Stimulated activated CD8-positive, alpha-beta memory T cell treated with anti-CD3 and anti-CD28 coated beads, Interleukin-7, amount 100 ng/mL, for 24 hours (primary cell): ENCODE data around the gene GPATCH8.
A peak's percentile ranks its signal among the peaks of the same experiment; 100 is the strongest.
"Not testable (repeated sequence)": the region's sequence is repeated elsewhere in the genome, so short reads cannot be mapped to it uniquely, and the experiment has no call there.

Experiments used
- DNase-seq: peaks from one replicate; pipeline ENCODE4 v3.0.0-alpha.2; 2020; ENCODE audit warnings: low read depth

The GPATCH8 gene

DNA sequence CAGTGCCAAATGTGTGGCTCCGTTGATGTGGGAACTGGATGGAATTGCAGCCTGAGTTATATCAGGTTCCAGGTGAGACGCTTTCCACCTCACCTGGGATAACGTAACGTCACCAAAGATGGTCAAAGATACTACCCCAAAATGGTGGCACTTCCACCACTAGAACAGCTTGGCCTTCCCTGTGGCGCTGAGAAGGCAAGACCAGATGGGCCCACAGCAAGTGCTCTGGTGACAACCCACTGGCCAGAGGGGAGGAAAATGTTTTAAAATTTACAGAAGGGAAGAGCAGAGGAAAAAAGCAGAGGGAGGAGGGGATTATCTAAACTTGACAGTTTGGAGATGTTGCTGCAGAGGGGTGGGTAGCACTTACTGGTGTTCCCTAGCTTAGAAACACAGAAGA lies 106.3 kb downstream of the GPATCH8 start:
- DNase-seq = no peak

GRCh38 chr17:44394833-44395232 lies 108.4 kb downstream of the GPATCH8 start:
- DNase-seq = no peak

- DNase-seq = not testable (repeated sequence)
Observed at GRCh38 chr17:44394112-44394511, 109.1 kb downstream of the GPATCH8 start.

- DNase-seq = no peak
Observed at GRCh38 chr17:44390250-44390870, 112.8 kb downstream of the GPATCH8 start.

DNA sequence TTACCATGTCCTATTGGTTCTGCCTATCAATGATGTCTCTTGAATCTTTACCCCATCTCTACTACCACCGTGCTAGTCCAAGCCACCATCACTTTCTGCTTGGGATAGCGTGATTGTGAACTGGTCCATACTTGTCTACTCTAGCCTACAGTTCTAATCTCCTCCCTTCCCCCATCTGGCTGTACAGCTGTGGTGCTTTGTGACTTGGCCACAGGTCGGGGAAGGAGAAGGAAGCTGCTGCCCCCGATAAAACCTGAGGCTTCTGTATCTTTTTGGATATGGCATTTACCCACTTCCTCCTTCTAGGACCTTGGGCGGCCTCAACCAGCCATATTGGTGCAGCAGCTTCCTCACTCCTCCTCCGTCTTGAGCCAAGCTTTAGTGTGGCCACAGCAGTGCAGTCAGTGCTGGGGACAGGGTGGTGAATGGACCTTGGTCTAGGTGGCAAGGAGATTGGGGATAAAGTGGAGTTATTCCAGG lies 113.4 kb downstream of the GPATCH8 start:
- no peak for DNase-seq

GRCh38 chr17:44389281-44389680 lies 113.9 kb downstream of the GPATCH8 start, which contains the start of gene ITGA2B:
ITGA2B (minus strand) TSS chr17:44389649; CDS start chr17:44389473, 176 bp downstream.
- no peak for DNase-seq

DNA sequence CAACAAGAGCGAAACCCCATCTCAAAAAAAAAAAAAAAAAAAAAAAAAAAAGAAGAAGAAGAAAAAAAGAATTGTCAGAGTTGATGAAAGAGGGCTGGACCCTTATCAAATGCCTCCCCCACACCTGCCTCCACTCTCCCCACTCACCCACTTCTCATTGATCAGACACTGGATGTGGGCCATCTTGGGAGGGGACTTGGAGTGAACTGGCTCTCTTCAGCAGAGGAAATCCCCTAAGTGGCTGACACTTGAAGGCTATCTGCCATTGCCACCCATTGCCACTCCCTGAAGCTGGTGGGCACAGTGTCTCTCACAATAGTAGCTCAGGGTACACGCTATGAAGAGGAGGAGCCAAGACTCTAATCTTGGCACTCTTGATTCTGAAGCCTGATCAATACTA lies 115.4 kb downstream of the GPATCH8 start:
- DNase-seq = no peak

GRCh38 chr17:44386182-44386525 lies 117.1 kb downstream of the GPATCH8 start:
- no peak for DNase-seq

DNA sequence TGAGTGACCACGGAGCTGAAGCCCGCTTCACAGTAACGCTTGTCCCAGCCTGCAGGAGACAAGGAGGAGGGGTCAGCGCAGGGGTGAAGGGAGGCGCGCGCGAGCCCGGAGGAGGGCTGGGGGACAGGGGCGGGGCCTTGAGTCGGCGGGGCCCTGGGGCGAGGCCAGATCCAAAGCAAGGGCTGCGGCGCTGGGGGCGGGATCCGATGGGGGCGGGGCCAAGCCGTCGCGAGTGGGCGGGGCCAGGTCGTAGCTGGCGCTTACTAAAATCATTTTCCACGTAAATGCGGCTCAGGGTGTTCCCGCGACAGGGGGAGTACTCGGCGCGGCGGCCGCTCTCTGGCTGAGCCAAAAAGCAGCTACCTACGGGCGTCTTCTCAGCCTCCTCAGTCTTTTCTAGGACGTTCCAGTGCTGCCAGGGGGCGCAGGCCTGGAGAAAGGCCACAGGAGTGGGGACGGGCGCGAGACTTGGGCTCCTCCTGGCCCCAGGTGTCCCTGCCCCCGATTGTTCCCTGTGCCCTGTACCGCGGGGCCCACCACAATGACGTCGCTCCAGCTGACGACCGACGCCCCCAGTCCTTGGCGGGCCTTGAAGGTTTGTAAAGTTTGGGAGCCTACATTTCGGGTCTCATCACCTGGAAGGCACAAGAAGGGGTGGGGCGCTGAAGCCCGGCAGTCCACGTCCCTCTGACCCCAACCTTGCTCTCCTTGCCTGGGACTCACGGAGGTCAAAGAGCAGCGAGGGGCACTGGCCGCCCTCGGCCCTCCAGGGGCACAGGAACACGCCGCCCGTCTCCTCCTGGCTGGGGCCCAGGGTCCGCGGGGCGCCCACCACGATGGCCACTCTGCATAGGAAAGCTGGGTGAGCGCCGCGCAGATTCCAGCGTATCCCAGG lies 117.7 kb downstream of the GPATCH8 start:
- peak; percentile 84 for DNase-seq

- DNase-seq = no peak
Observed at GRCh38 chr17:44384823-44385286, 118.4 kb downstream of the GPATCH8 start.

DNA sequence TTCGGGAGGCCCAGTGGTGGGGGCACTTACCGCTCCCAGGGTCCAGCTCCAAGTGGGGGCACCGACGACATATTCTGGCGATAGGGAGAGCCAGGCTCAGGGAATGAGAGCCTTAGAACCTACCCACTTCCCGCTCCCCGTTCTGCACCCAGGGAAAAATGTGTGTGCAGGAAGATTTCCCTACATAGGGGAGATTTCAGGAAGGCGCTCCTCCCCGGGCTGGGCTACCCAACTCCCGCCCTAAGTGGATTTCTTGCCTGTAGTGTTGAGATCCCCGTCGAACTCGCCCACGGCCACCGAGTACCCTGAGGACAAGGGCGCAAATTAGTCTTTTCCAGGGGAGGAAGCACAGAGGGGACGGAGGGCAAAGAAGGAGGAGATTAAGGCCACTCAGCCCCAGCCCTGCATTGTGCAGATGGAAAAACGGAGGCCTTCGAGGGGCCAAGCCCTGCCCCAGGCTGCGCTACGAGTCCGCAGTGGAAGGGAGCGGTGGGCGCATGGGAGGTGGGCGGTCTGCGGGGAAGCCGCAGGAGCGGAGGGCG lies 118.9 kb downstream of the GPATCH8 start:
- DNase-seq = no peak

- DNase-seq = no peak
Observed at GRCh38 chr17:44383861-44384260, 119.3 kb downstream of the GPATCH8 start.

- DNase-seq = no peak
Observed at GRCh38 chr17:44383363-44383762, 119.8 kb downstream of the GPATCH8 start.

GRCh38 chr17:44382917-44383316 lies 120.3 kb downstream of the GPATCH8 start:
- DNase-seq = no peak

DNA sequence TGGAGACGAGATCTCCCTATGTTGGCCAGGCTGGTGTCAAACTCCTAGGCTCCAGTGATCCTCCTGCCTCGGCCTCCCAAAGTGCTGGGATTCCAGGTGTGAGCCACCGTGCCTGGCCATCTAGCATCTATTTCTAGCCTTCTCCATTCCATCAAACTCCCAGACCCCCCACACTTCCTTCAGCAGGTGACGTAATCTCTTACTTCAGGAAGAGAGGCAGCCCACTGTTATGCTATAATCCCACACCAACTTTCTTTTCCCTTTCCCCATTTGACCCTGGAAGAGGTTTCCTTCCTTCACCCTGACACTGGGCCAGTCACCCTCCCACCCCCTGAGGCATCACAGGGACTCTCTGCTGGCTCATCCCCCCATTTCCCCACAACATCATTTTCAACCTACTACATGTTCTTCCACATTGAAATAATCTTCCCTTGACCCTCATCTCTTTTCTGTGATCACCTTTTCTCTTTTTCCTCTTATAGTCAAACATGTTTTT lies 121.3 kb downstream of the GPATCH8 start:
- no peak for DNase-seq

GRCh38 chr17:44380767-44381166 lies 122.4 kb downstream of the GPATCH8 start:
- DNase-seq = no peak

- DNase-seq = no peak
Observed at GRCh38 chr17:44379887-44380286, 123.3 kb downstream of the GPATCH8 start.

DNA sequence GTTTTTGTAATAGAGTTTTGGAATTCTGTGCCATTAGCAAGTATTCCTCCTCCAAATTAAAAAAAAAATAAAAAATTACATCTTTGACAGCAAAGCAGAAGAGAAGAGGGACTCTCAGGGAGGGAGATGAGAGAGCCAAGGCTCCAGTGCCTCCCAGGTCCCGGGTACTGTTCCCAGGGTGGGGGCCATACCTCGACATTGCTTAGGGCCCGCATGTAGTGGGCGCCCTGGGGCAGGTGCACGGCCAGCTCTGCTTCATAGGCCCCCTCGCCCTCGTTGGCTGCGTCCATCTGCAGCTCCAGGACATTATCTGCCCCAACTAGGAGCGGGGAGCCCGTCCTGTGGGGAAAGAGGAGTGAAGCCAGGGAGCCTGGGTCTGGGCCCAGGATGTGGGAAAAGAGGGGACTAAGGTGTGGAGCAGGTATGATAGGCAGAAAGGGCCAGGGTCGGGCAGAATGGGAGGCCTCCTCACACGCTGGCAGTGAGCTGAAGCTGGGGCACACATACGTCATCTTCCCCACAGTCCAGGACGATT lies 125.0 kb downstream of the GPATCH8 start:
- DNase-seq = no peak

- DNase-seq = no peak
Observed at GRCh38 chr17:44376779-44377178, 126.4 kb downstream of the GPATCH8 start.

GRCh38 chr17:44376124-44376523 lies 127.1 kb downstream of the GPATCH8 start:
- DNase-seq = no peak

GRCh38 chr17:44375196-44376017 lies 127.8 kb downstream of the GPATCH8 start:
- DNase-seq = no peak
